ENCODE measurements around the gene SMPD1.

Gene SMPD1

GRCh38 chr11:6418557-6419008, 28.3 kb downstream of the SMPD1 start:
- Histone ChIP-seq H3K79me2 (ENCODE audit: insufficient read depth, low read length) (no peaks in the 10 kb centered on the region), H2AFZ (ENCODE audit: low read length) (no peak overlapping the region; the same call in 1 of the 2 replicates), H3K27me3 (ENCODE audit: insufficient read depth, low read length, poor library complexity, severe bottlenecking) (peaks cover 14% of the 10 kb centered on the region), H3K4me1 (ENCODE audit: insufficient read depth, low read length, poor library complexity, severe bottlenecking) (peaks cover 11% of the 10 kb centered on the region), H4K20me1 (ENCODE audit: insufficient read depth, low read length, poor library complexity, severe bottlenecking) (no peaks in the 10 kb centered on the region), H3K9me3 (ENCODE audit: insufficient read depth, low read depth, low read length) (no peaks in the 10 kb centered on the region), H3K4me2 (ENCODE audit: low read depth, low read length, poor library complexity, severe bottlenecking) (peak overlapping the region; percentile 62), H3K9me2 (replicated peaks; ENCODE audit: low read depth, low read length) (no peaks in the 10 kb centered on the region), H3F3A (ENCODE audit: low read depth) (no peaks in the 10 kb centered on the region), H3K4me3 (ENCODE audit: low read length, poor library complexity, severe bottlenecking) (peak overlapping the region; percentile 68), H3K36me3 (ENCODE audit: insufficient read depth, low read length) (no peaks in the 10 kb centered on the region), H3K9ac (ENCODE audit: low read depth, low read length, poor library complexity, severe bottlenecking) (no peak overlapping the region)
- TF ChIP-seq EZH2phosphoT487 (IDR thresholded peaks at IDR 0.05; ENCODE audit: borderline replicate concordance), result no peak
- TF ChIP-seq CTCF (conservative IDR thresholded peaks at IDR 0.05; ENCODE audit: low read length), result no peak

GRCh38 chr11:6419009-6419631, 28.8 kb downstream of the SMPD1 start, which contains the start of gene APBB1:
Gene APBB1, minus strand, starts transcription at chr11:6419094. Its CDS starts 7,747 bp downstream, at chr11:6411347.
- no peaks in the 10 kb centered on the region for H3K79me2 ChIP-seq (ENCODE audit: insufficient read depth, low read length)
- no peaks in the 10 kb centered on the region for H3K9me2 ChIP-seq (replicated peaks; ENCODE audit: low read depth, low read length)
- peak within 1 kb of the TSS; percentile 67; the same call in 1 of the 2 replicates for H2AFZ ChIP-seq (ENCODE audit: low read length)
- no peaks in the 10 kb centered on the region for H3K9me3 ChIP-seq (ENCODE audit: insufficient read depth, low read depth, low read length)
- no peaks in the 10 kb centered on the region for H3F3A ChIP-seq (ENCODE audit: low read depth)
- no peaks in the 10 kb centered on the region for H4K20me1 ChIP-seq (ENCODE audit: insufficient read depth, low read length, poor library complexity, severe bottlenecking)
- no peaks in the 10 kb centered on the region for H3K36me3 ChIP-seq (ENCODE audit: insufficient read depth, low read length)
- peaks cover 14% of the 10 kb centered on the region for H3K27me3 ChIP-seq (ENCODE audit: insufficient read depth, low read length, poor library complexity, severe bottlenecking)
- TF ChIP-seq CTCF (conservative IDR thresholded peaks at IDR 0.05; ENCODE audit: low read length) (no peak), EZH2phosphoT487 (IDR thresholded peaks at IDR 0.05; ENCODE audit: borderline replicate concordance) (no peak)
- no peak within 1 kb of the TSS for H3K9ac ChIP-seq (ENCODE audit: low read depth, low read length, poor library complexity, severe bottlenecking)
- peaks cover 11% of the 10 kb centered on the region for H3K4me1 ChIP-seq (ENCODE audit: insufficient read depth, low read length, poor library complexity, severe bottlenecking)
- peak within 1 kb of the TSS; percentile 68 for H3K4me3 ChIP-seq (ENCODE audit: low read length, poor library complexity, severe bottlenecking)
- H3K4me2 ChIP-seq (ENCODE audit: low read depth, low read length, poor library complexity, severe bottlenecking), result peak within 1 kb of the TSS; percentile 62

DNA sequence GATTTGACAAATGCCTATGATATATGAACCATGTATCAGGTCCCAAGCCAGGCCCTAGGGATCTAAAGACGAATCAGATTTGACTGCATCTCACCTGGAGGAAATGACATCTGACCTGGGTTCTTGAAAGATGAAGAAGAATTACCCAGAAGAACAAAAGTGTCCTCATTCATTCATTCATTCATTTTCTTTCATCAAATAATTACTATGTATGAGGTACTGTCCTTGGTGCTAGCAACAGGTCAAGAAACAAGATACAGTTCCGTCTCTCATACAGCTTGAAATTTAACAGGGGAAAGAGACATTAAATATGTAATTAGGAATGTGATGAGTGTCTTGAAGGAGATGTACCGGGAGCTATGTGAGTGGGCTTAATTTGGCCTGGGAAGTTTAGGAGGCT, 30.4 kb downstream of the SMPD1 start:
- H3F3A ChIP-seq (ENCODE audit: low read depth), result no peaks in the 10 kb centered on the region
- TF ChIP-seq EZH2phosphoT487 (IDR thresholded peaks at IDR 0.05; ENCODE audit: borderline replicate concordance), result no peak
- no peak for TF ChIP-seq CTCF (conservative IDR thresholded peaks at IDR 0.05; ENCODE audit: low read length)
- H3K36me3 ChIP-seq (ENCODE audit: insufficient read depth, low read length), result no peaks in the 10 kb centered on the region
- H3K4me2 ChIP-seq (ENCODE audit: low read depth, low read length, poor library complexity, severe bottlenecking), result no peak overlapping the region
- H3K9ac ChIP-seq (ENCODE audit: low read depth, low read length, poor library complexity, severe bottlenecking), result no peak overlapping the region
- H3K9me3 ChIP-seq (ENCODE audit: insufficient read depth, low read depth, low read length), result no peaks in the 10 kb centered on the region
- H3K9me2 ChIP-seq (replicated peaks; ENCODE audit: low read depth, low read length), result no peaks in the 10 kb centered on the region
- H2AFZ ChIP-seq (ENCODE audit: low read length), result no peak overlapping the region
- peaks cover 14% of the 10 kb centered on the region for H3K27me3 ChIP-seq (ENCODE audit: insufficient read depth, low read length, poor library complexity, severe bottlenecking)
- H3K79me2 ChIP-seq (ENCODE audit: insufficient read depth, low read length), result no peaks in the 10 kb centered on the region
- no peaks in the 10 kb centered on the region for H4K20me1 ChIP-seq (ENCODE audit: insufficient read depth, low read length, poor library complexity, severe bottlenecking)
- no peaks in the 10 kb centered on the region for H3K4me1 ChIP-seq (ENCODE audit: insufficient read depth, low read length, poor library complexity, severe bottlenecking)
- H3K4me3 ChIP-seq (ENCODE audit: low read length, poor library complexity, severe bottlenecking), result no peak overlapping the region

Data from Loucy (cell line).